ENCODE data around the gene MBD3. TPM values are rescaled to one million over a fixed set of nuclear protein-coding genes. Genes with fewer than 3 reads are reported as not detected.

MBD3 gene
- total and polyA plus RNA-seq, 2 experiments from 2014 or later: 27.6 to 118 TPM

GRCh38 chr19:1554968-1555367, 37.7 kb downstream of the MBD3 start:
- TF ChIP-seq EZH2phosphoT487 (IDR thresholded peaks at IDR 0.05; ENCODE audit: unreplicated experiment) (no peak), POLR2AphosphoS5 (IDR thresholded peaks at IDR 0.05; ENCODE audit: low read depth) (no peak), JUNB (IDR thresholded peaks at IDR 0.05; ENCODE audit: unreplicated experiment) (no peak), CTCF (conservative IDR thresholded peaks at IDR 0.05; ENCODE audit: low read depth in 2 of 2) (no peak), ZNF331 (CRISPR knock-in tag; IDR thresholded peaks at IDR 0.05; ENCODE audit: low read depth) (no peak), NANOG (IDR thresholded peaks at IDR 0.05; ENCODE audit: borderline replicate concordance) (no peak), ZNF462 (CRISPR knock-in tag; IDR thresholded peaks at IDR 0.05) (no peak), ETS1 (IDR thresholded peaks at IDR 0.05) (no peak), ZNF114 (CRISPR knock-in tag; IDR thresholded peaks at IDR 0.05) (no peak), CREB1 (CRISPR knock-in tag; IDR thresholded peaks at IDR 0.05; ENCODE audit: low read depth) (no peak), EZH2 (IDR thresholded peaks at IDR 0.05; ENCODE audit: low read depth, unreplicated experiment) (no peak), STAT1 (IDR thresholded peaks at IDR 0.05; ENCODE audit: unreplicated experiment) (no peak)
- TF ChIP-seq, protein P1, sequence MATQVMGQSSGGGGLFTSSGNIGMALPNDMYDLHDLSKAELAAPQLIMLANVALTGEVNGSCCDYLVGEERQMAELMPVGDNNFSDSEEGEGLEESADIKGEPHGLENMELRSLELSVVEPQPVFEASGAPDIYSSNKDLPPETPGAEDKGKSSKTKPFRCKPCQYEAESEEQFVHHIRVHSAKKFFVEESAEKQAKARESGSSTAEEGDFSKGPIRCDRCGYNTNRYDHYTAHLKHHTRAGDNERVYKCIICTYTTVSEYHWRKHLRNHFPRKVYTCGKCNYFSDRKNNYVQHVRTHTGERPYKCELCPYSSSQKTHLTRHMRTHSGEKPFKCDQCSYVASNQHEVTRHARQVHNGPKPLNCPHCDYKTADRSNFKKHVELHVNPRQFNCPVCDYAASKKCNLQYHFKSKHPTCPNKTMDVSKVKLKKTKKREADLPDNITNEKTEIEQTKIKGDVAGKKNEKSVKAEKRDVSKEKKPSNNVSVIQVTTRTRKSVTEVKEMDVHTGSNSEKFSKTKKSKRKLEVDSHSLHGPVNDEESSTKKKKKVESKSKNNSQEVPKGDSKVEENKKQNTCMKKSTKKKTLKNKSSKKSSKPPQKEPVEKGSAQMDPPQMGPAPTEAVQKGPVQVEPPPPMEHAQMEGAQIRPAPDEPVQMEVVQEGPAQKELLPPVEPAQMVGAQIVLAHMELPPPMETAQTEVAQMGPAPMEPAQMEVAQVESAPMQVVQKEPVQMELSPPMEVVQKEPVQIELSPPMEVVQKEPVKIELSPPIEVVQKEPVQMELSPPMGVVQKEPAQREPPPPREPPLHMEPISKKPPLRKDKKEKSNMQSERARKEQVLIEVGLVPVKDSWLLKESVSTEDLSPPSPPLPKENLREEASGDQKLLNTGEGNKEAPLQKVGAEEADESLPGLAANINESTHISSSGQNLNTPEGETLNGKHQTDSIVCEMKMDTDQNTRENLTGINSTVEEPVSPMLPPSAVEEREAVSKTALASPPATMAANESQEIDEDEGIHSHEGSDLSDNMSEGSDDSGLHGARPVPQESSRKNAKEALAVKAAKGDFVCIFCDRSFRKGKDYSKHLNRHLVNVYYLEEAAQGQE (IDR thresholded peaks at IDR 0.05; ENCODE audit: unreplicated experiment): no peak
- no peaks in the 10 kb centered on the region; the same call in 1 of the 2 replicates for H3K4me1 ChIP-seq (ENCODE audit: insufficient read depth)
- H3F3A ChIP-seq (replicated peaks; ENCODE audit: low read depth): peaks cover 6% of the 10 kb centered on the region; the same call in 1 of the 2 replicates
- peaks cover 3% of the 10 kb centered on the region; the same call in 1 of the 2 replicates for H3K36me3 ChIP-seq (ENCODE audit: insufficient read depth)
- Mint-ChIP-seq H3K36me3 (ENCODE audit: low read depth) (peaks cover 7% of the 10 kb centered on the region; the same call in 1 of the 3 replicates), H3K27me3 (ENCODE audit: insufficient read depth, low read depth, poor library complexity) (peaks cover 12% of the 10 kb centered on the region), H3K9me3 (peaks cover 3% of the 10 kb centered on the region; the same call in 2 of the 3 replicates), H3K27ac (no peak overlapping the region), H3K4me1 (no peaks in the 10 kb centered on the region), H3K4me3 (no peak overlapping the region)
- H2AFZ ChIP-seq: no peak overlapping the region
- H3K27me3 ChIP-seq (ENCODE audit: insufficient read depth): no peaks in the 10 kb centered on the region
- no peak overlapping the region for H3K4me3 ChIP-seq
- H3K79me2 ChIP-seq (replicated peaks; ENCODE audit: insufficient read depth): peaks cover 18% of the 10 kb centered on the region
- peaks cover 16% of the 10 kb centered on the region for H4K20me1 ChIP-seq (replicated peaks; ENCODE audit: insufficient read depth)
- ATAC-seq (no peak), DNase-seq (ENCODE audit: low spot score) (no peak)
- H3K27ac ChIP-seq (ENCODE audit: low read depth): no peak overlapping the region
- no peak overlapping the region for H3K4me2 ChIP-seq
- H3K9me2 ChIP-seq (ENCODE audit: insufficient read depth): no peaks in the 10 kb centered on the region
